GM21528 (cell line): ENCODE data around the gene ECE2.
A peak's percentile ranks its signal among the peaks of the same experiment; 100 is the strongest.
"Not testable (repeated sequence)": the region's sequence is repeated elsewhere in the genome, so short reads cannot be mapped to it uniquely, and the experiment has no call there.

Experiments used
- ATAC-seq: cut with Tn5 transposase; IDR thresholded peaks from one replicate; pipeline ENCODE4 v1.9.1; 2021; ENCODE audit warnings: mild to moderate bottlenecking, moderate library complexity; ENCODE audit not compliant: unreplicated experiment, low FRiP score

ECE2 gene

GRCh38 chr3:184334470-184335158 lies 58.8 kb downstream of the ECE2 start:
- ATAC-seq: no peak

- ATAC-seq: no peak
Observed at GRCh38 chr3:184335291-184335660, 59.5 kb downstream of the ECE2 start.

GRCh38 chr3:184335661-184336546 lies 60.1 kb downstream of the ECE2 start:
- peak; percentile 76 for ATAC-seq

- no peak for ATAC-seq
Observed at GRCh38 chr3:184336547-184337398, 61.0 kb downstream of the ECE2 start.

- ATAC-seq: no peak
Observed at GRCh38 chr3:184337399-184337714, 61.5 kb downstream of the ECE2 start, which contains the start of gene FAM131A. Gene FAM131A, plus strand, starts transcription at chr3:184337600. Its CDS starts 31 bp downstream, at chr3:184337631.

- no peak for ATAC-seq
Observed at GRCh38 chr3:184337981-184338380, 62.2 kb downstream of the ECE2 start.

- no peak for ATAC-seq
Observed at GRCh38 chr3:184338511-184338945, 62.7 kb downstream of the ECE2 start.

GRCh38 chr3:184339001-184339400 lies 63.2 kb downstream of the ECE2 start:
- ATAC-seq: no peak

- ATAC-seq: not testable (repeated sequence)
Observed at GRCh38 chr3:184339451-184340135, 63.8 kb downstream of the ECE2 start.

- no peak for ATAC-seq
Observed at GRCh38 chr3:184341925-184342324, 66.1 kb downstream of the ECE2 start.
